B cell (primary cell): ENCODE data around the gene GPX8. TPM values are rescaled to one million over a fixed set of nuclear protein-coding genes. Genes with fewer than 3 reads are reported as not detected.

Experiments
- ATAC-seq: fragments of 200-7000 bp; cut with Tn5 transposase; one replicate; pipeline ENCODE4 v1.10.0; 2021; ENCODE audit warnings: low read depth, mild to moderate bottlenecking, moderate number of reproducible peaks, moderate library complexity
- CTCF ChIA-PET: fragments of 350-600 bp; sonication (Branson Sonifier 250); formaldehyde crosslinking; loops from one replicate; lab custom pipeline; 2021; ENCODE audit warnings: antibody characterized with exemption, inconsistent platforms; lab: Charles Lee
- POLR2A ChIA-PET: fragments of 350-600 bp; sonication (Branson Sonifier 250); formaldehyde crosslinking; loops from one replicate; lab custom pipeline; 2021; ENCODE audit warnings: antibody characterized with exemption; lab: Charles Lee
- DNase-seq: peaks from one replicate; pipeline ENCODE4 v3.0.0; 2013
- H2AFZ ChIP-seq: 2 replicates; pipeline ENCODE4 v1.6.1; 2012; ENCODE audit warnings: mild to moderate bottlenecking, low read depth, low read length; ENCODE audit not compliant: insufficient read depth, poor library complexity, severe bottlenecking
- H3K27ac ChIP-seq, 2 donors: 1 replicate in 1 of 2; 2 replicates in 1 of 2; pipeline ENCODE4 v1.5.1; 2012 to 2013; ENCODE audit warnings: low read length in 2 of 2, mild to moderate bottlenecking in 2 of 2, moderate library complexity in 1 of 2
- H3K27me3 ChIP-seq, 4 experiments: fragments of 200-600 bp in 1 of 4; sonication (generic) in 1 of 4; replicated peaks in 1 of 4; 1 replicate in 2 of 4; 2 replicates in 2 of 4; pipeline versions ENCODE4 v1.6.1 to v1.7.0; 2013 to 2016; ENCODE audit warnings: low read length in 3 of 4, mild to moderate bottlenecking in 2 of 4, mixed read lengths in 1 of 4, moderate library complexity in 1 of 4; ENCODE audit not compliant: insufficient read depth in 4 of 4, control insufficient read depth in 3 of 4; ENCODE audit errors: control extremely low read depth in 1 of 4
- H3K36me3 ChIP-seq, 2 experiments: replicated peaks in 1 of 2; 1 replicate in 1 of 2; 2 replicates in 1 of 2; pipeline versions ENCODE4 v1.6.1 to v1.7.1; 2013; ENCODE audit warnings: low read length in 1 of 2; ENCODE audit not compliant: insufficient read depth in 2 of 2, control insufficient read depth in 1 of 2; ENCODE audit errors: control extremely low read depth in 1 of 2, extremely low read depth in 1 of 2
- H3K4me1 ChIP-seq, 2 donors: fragments of 200-600 bp in 1 of 2; sonication (generic) in 1 of 2; 1 replicate in 1 of 2; 2 replicates in 1 of 2; pipeline versions ENCODE4 v1.5.1 to v1.6.1; 2013 to 2017; ENCODE audit warnings: low read length in 2 of 2; ENCODE audit not compliant: control insufficient read depth in 2 of 2, insufficient read depth in 2 of 2
- H3K4me2 ChIP-seq: replicated peaks from 2 replicates; pipeline ENCODE3; 2012; ENCODE audit warnings: mild to moderate bottlenecking, low read depth, low read length; ENCODE audit not compliant: poor library complexity, severe bottlenecking
- H3K4me3 ChIP-seq, 5 experiments: fragments of 200-600 bp in 1 of 5; sonication (generic) in 1 of 5; 1 replicate in 3 of 5; 2 replicates in 2 of 5; pipeline versions ENCODE4 v1.5.1 to v1.7.0; 2011 to 2016; ENCODE audit warnings: low read length in 4 of 5, mild to moderate bottlenecking in 4 of 5, low read depth in 2 of 5, control low read depth in 1 of 5, moderate library complexity in 1 of 5; ENCODE audit not compliant: insufficient read depth in 1 of 5; ENCODE audit errors: control extremely low read depth in 1 of 5, extremely low read depth in 1 of 5
- H3K79me2 ChIP-seq: fragments of 200-600 bp; sonication (generic); one replicate; pipeline ENCODE4 v1.6.0; 2016; ENCODE audit warnings: low read length; ENCODE audit not compliant: control insufficient read depth, insufficient read depth
- H3K9ac ChIP-seq: fragments of 200-600 bp; sonication (generic); 2 replicates; pipeline ENCODE4 v1.6.1; 2017; ENCODE audit warnings: mild to moderate bottlenecking, low read length, moderate library complexity
- H3K9me3 ChIP-seq, 3 donors: one replicate each; pipeline versions ENCODE4 v1.6.1 to v1.7.1; 2013; ENCODE audit warnings: low read length in 2 of 3; ENCODE audit not compliant: control insufficient read depth in 2 of 3, insufficient read depth in 1 of 3; ENCODE audit errors: control extremely low read depth in 1 of 3
- H4K20me1 ChIP-seq: 2 replicates; pipeline ENCODE4 v1.6.0; 2012; ENCODE audit warnings: mild to moderate bottlenecking, low read length; ENCODE audit not compliant: insufficient read depth, control insufficient read depth, poor library complexity, severe bottlenecking
- H3K27ac Mint-ChIP-seq: one replicate; pipeline ENCODE4 v1.8.0; 2021; ENCODE audit warnings: mixed read lengths
- H3K27me3 Mint-ChIP-seq: one replicate; pipeline ENCODE4 v1.8.0; 2021; ENCODE audit warnings: mixed read lengths
- H3K4me1 Mint-ChIP-seq: one replicate; pipeline ENCODE4 v1.8.0; 2021; ENCODE audit warnings: mixed read lengths
- H3K4me3 Mint-ChIP-seq: one replicate; pipeline ENCODE4 v1.8.0; 2021; ENCODE audit warnings: mixed read lengths
- H3K9me3 Mint-ChIP-seq: one replicate; pipeline ENCODE4 v1.8.0; 2022; ENCODE audit warnings: mixed read lengths; ENCODE audit not compliant: insufficient read depth
- CTCF ChIP-seq: fragments of 200-600 bp; IDR thresholded peaks from one replicate; pipeline ENCODE4 v1.8.0; 2022; ENCODE audit warnings: antibody characterized with exemption, mild to moderate bottlenecking
- EZH2 ChIP-seq: IDR thresholded peaks from 2 replicates; pipeline ENCODE4 v1.6.1; 2012; ENCODE audit warnings: borderline replicate concordance, low read depth, mild to moderate bottlenecking, moderate library complexity, low read length; ENCODE audit not compliant: insufficient read depth, poor library complexity, severe bottlenecking
- WGBS: methylation state at CpG from one replicate; pipeline ENCODE4 v1.1.5; 2013; ENCODE audit warnings: missing lambda C conversion rate; ENCODE audit not compliant: insufficient coverage; 5-methylcytosine and 5-hydroxymethylcytosine counted together
- intact Hi-C: fragments of 100-400 bp; cut with micrococcal nuclease; formaldehyde crosslinking; loops from one replicate; pipeline ENCODE4 v1.10.0; 2022
- polyA plus RNA-seq: library from polyadenylated mRNA; depleted of rRNA; stranded (reverse); fragments of >200 nt; gene quantifications from 2 replicates; pipeline ENCODE4 v1.2.3, GENCODE V29; 2012
- total RNA-seq, 2 donors: library from RNA; stranded (reverse); fragments of 120-200 nt in 1 of 2; gene quantifications; 1 replicate in 1 of 2; 2 replicates in 1 of 2; pipeline versions ENCODE4 v1.2.3 to v1.2.4, GENCODE V29; 2013 to 2022

Gene GPX8
- total and polyA plus RNA-seq, 2 donors (not counting 1 experiment from before 2014, with no cell fraction given), result not detected

DNA sequence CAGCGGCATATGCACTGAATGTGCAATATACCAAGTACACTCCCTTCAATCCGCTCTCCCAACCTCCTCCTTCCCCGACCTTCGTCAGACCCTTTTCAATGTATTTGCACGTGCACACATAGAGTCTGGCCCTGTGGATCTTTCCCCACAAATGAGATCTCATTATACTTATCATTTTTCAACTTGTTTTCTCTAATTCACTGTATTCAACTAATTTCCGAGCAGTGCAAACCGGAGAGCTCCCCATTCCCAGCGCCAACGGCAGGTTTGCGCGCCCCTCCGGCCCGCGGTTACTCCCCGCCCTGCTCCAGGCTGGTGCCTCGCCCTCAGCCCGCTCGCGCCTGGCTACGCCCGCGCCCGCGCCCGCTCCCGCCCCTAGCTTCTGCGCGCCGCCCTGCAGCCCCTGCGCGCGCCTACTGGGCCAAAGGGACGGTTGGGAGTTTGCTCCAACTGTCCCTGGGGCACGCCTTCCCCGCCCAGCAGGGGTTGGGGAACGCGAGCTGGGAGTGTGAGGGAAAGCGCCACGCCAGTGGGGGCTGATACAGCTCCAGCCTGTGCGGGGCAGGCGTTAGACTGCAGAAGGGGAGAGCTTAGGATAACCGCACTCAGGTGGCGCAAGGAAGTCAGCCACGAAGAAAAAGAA lies 16.3 kb downstream of the GPX8 start:
- H3K27me3 ChIP-seq, result peaks cover 3 to 66% (median 59%) of the 10 kb centered on the region in 4 experiments
- H3K36me3 ChIP-seq, result no peaks in the 10 kb centered on the region
- peaks cover 34% of the 10 kb centered on the region for H3K4me1 Mint-ChIP-seq
- DNase-seq, result peak; percentile 57
- H3K4me3 ChIP-seq, result peak overlapping the region in 3 of 5 experiments; percentile 8 to 45 (median 29)
- intact Hi-C loops, result no loop called here
- H4K20me1 ChIP-seq, result no peaks in the 10 kb centered on the region
- H3K27ac Mint-ChIP-seq, result no peak overlapping the region
- peaks cover 33 to 37% of the 10 kb centered on the region in 2 donors for H3K4me1 ChIP-seq
- peak overlapping the region; percentile 40 for H3K9ac ChIP-seq
- H3K27ac ChIP-seq, result no peak overlapping the region
- peak overlapping the region; percentile 73 for H3K4me2 ChIP-seq
- H3K4me3 Mint-ChIP-seq, result peak overlapping the region; percentile 64
- ChIA-PET CTCF (interaction anchor here (1.6 kb wide), 1 partner anchor 58 kb away, joined by 3 read pairs; no protein-coding TSS in a partner anchor), POLR2A (no interaction called here)
- WGBS, result under 1% methylated on average over 44 of the region's 44 CpGs
- peaks cover 2% of the 10 kb centered on the region for H3K9me3 Mint-ChIP-seq
- no peaks in the 10 kb centered on the region for H3K79me2 ChIP-seq
- ATAC-seq, result no peak
- H2AFZ ChIP-seq, result peak overlapping the region; percentile 53
- peak; percentile 95 for TF ChIP-seq EZH2
- no peak for TF ChIP-seq CTCF
- H3K9me3 ChIP-seq, result peaks cover 0 to 12% (median 5%) of the 10 kb centered on the region in 3 donors
- H3K27me3 Mint-ChIP-seq, result peaks cover 61% of the 10 kb centered on the region

DNA sequence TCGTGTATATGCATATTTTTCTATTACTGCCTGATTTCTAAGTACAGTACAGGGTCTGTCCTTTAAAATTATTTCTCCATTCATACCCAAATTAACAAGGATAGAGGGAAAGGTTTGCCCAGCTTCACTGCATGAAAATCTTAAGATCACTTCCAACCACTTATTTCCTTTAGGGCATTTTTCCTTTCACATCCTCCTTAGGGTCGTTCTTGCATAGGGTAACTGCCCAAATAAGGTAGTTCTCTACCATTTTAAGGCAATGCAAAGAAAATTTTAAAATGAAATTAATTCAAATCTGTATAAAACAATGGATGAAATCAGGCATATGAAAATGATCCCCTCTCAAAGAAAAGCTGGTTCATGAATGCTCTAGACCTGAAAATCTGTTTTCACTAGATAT lies 17.1 kb downstream of the GPX8 start:
- peaks cover 0 to 12% (median 5%) of the 10 kb centered on the region in 3 donors for H3K9me3 ChIP-seq
- ATAC-seq (no peak), DNase-seq (peak; percentile 54)
- no peak overlapping the region for H3K27ac Mint-ChIP-seq
- peaks cover 3 to 66% (median 61%) of the 10 kb centered on the region in 4 experiments for H3K27me3 ChIP-seq
- H3K9ac ChIP-seq, result peak overlapping the region; percentile 40
- CTCF ChIA-PET, result no interaction called here
- peak overlapping the region; percentile 64 for H3K4me3 Mint-ChIP-seq
- no peak overlapping the region for H2AFZ ChIP-seq
- no peaks in the 10 kb centered on the region for H3K36me3 ChIP-seq
- POLR2A ChIA-PET, result no interaction called here
- H3K4me1 Mint-ChIP-seq, result peaks cover 33% of the 10 kb centered on the region
- H3K9me3 Mint-ChIP-seq, result peaks cover 2% of the 10 kb centered on the region
- WGBS, result no CpG with 5 or more reads among the region's 2 CpGs
- no peak overlapping the region for H3K27ac ChIP-seq
- intact Hi-C loops, result no loop called here
- peaks cover 68% of the 10 kb centered on the region for H3K27me3 Mint-ChIP-seq
- peak overlapping the region; percentile 73 for H3K4me2 ChIP-seq
- peak overlapping the region in 1 of 5 experiments; percentile 45 for H3K4me3 ChIP-seq
- peaks cover 32 to 37% of the 10 kb centered on the region in 2 donors for H3K4me1 ChIP-seq
- H4K20me1 ChIP-seq, result no peaks in the 10 kb centered on the region
- TF ChIP-seq CTCF (no peak), EZH2 (no peak)
- H3K79me2 ChIP-seq, result no peaks in the 10 kb centered on the region
